Measurements from ENCODE around the gene BTBD9.

Gene BTBD9

GRCh38 chr6:38593409-38593808 lies 46.3 kb downstream of the BTBD9 start:
- no peak for DNase-seq

GRCh38 chr6:38591439-38591838 lies 48.3 kb downstream of the BTBD9 start:
- DNase-seq = no peak

GRCh38 chr6:38589367-38589720 lies 50.4 kb downstream of the BTBD9 start:
- DNase-seq = no peak

GRCh38 chr6:38588631-38589366 lies 50.9 kb downstream of the BTBD9 start:
- no peak for DNase-seq

GRCh38 chr6:38587766-38588362 lies 51.9 kb downstream of the BTBD9 start:
- no peak for DNase-seq

GRCh38 chr6:38586992-38587391 lies 52.7 kb downstream of the BTBD9 start:
- no peak for DNase-seq

- DNase-seq = no peak
Measured at GRCh38 chr6:38584731-38585130, 55.0 kb downstream of the BTBD9 start.

- DNase-seq = no peak
Measured at GRCh38 chr6:38583523-38583922, 56.2 kb downstream of the BTBD9 start.

- DNase-seq = no peak
Measured at GRCh38 chr6:38580030-38580429, 59.7 kb downstream of the BTBD9 start.

- no peak for DNase-seq
Measured at GRCh38 chr6:38579010-38579628, 60.6 kb downstream of the BTBD9 start.

GRCh38 chr6:38578075-38578474 lies 61.7 kb downstream of the BTBD9 start:
- no peak for DNase-seq

- no peak for DNase-seq
Measured at GRCh38 chr6:38577492-38577891, 62.2 kb downstream of the BTBD9 start.

GRCh38 chr6:38573801-38574395 lies 65.8 kb downstream of the BTBD9 start:
- no peak for DNase-seq

- peak; percentile 73 for DNase-seq
Measured at GRCh38 chr6:38572186-38572813, 67.4 kb downstream of the BTBD9 start.

- DNase-seq = peak; percentile 3
Measured at GRCh38 chr6:38571721-38572120, 68.0 kb downstream of the BTBD9 start.

GRCh38 chr6:38570750-38571149 lies 69.0 kb downstream of the BTBD9 start:
- peak; percentile 15 for DNase-seq

- no peak for DNase-seq
Measured at GRCh38 chr6:38567436-38567835, 72.3 kb downstream of the BTBD9 start.

- DNase-seq = no peak
Measured at GRCh38 chr6:38566295-38567030, 73.3 kb downstream of the BTBD9 start.

GRCh38 chr6:38564301-38564700 lies 75.4 kb downstream of the BTBD9 start:
- no peak for DNase-seq

GRCh38 chr6:38555606-38556005 lies 84.1 kb downstream of the BTBD9 start:
- DNase-seq = no peak

- no peak for DNase-seq
Measured at GRCh38 chr6:38554700-38555413, 84.9 kb downstream of the BTBD9 start.

GRCh38 chr6:38554014-38554413 lies 85.7 kb downstream of the BTBD9 start:
- no peak for DNase-seq
